Umbilical cord (tissue), 2 donors: Measurements from ENCODE around the gene MYO9B. TPM values are rescaled to one million over a fixed set of nuclear protein-coding genes. Genes with fewer than 3 reads are reported as not detected.
"Not testable (repeated sequence)": the region's sequence is repeated elsewhere in the genome, so short reads cannot be mapped to it uniquely, and the experiment has no call there.

Experiments used
- DNase-seq: peaks from one replicate; pipeline ENCODE4 v3.0.0-alpha.2; 2015; ENCODE audit warnings: low spot score
- total RNA-seq: library from RNA; depleted of rRNA; stranded (reverse); fragments of >200 nt; gene quantifications from one replicate; pipeline ENCODE4 v1.2.3, GENCODE V29; 2014; ENCODE audit warnings: low replicate concordance; ENCODE audit not compliant: insufficient read depth

MYO9B gene
- total RNA-seq, 1 donor from 2014 or later: 80.7 TPM

DNA sequence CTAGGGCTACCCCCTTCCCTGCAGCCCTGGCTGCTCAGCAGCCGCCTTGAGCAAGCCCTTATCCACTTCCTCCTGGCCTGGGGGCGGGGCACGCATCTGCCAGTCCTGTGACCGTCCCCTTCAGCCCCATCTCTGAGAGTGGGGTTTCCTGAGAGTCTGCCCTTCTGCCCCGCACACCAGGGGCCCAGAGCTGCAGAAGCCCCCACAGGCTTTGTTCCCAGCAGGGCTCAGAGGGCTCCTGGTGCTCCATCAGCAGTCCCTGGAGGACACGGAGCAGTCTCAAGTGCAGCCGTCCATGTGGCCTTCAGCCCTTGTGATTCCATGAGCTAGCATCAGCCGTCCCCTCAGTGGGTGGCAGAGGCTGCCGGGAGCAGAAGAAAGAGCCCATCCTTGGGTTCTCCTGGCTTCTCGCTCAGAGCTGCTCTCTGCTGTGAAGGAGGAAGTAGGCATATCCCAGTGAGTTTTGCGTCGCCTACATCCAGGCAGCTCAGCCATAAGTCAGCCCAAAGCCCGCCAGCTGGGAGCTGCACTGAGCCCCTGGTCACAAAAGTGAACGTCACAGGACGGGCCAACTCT is 16.3 kb downstream of the MYO9B start:
- DNase-seq: no peak

DNA sequence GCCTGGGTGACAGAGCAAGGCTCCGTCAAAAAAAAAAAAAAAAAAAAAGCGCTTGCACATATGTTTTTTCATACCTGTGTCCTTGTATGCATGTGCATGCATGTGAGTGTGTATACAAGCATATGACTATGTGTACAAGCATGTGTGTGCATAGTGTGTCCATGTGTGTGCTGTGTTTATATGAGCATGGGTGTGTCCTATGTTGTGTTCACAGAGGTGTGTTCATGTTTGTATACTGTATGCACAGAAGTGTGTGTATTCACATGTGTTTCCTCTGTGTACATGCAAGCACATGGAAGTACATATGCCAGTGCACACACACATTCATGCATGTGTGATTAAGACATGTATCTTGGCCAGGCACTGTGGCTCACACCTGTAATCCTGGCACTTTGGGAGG is 17.1 kb downstream of the MYO9B start:
- DNase-seq: no peak

GRCh38 chr19:17094694-17095093 is 19.1 kb downstream of the MYO9B start:
- DNase-seq: not testable (repeated sequence)

DNA sequence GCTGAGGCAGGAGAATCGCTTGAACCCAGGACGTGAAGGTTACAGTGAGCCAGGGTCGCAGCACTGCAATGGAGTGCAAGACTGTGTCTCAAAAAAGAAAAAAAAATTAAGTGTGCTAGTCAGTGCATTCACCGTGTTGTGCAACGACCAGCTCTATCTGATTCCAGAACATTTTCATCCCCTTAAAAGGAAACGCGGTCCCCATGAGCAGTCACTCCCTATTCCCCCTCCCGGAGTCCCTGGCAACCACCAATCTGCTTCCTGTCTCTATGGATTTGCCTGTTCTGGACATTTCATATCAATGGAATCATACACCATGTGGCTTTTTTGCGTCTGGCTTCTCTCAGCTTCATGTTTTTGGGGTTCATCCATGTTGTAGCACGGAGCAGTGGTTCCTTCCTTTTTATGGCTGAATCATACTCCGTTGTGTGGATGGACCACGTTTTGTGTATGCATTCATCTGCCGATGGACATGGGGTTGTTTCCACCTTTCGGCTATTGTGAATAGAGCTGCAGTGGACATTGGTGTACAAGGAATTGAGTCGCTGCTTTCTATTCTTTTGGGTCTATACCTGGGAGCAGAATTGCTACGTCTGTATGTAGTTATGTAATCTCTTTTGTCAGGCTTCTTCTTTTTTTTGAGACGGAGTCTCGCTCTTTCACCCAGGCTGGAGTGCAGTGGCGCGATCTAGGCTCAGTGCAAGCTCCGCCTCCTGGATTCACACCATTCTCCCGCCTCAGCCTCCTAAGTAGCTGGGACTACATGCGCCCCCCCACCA is 19.8 kb downstream of the MYO9B start:
- peak; percentile 82 for DNase-seq

DNA sequence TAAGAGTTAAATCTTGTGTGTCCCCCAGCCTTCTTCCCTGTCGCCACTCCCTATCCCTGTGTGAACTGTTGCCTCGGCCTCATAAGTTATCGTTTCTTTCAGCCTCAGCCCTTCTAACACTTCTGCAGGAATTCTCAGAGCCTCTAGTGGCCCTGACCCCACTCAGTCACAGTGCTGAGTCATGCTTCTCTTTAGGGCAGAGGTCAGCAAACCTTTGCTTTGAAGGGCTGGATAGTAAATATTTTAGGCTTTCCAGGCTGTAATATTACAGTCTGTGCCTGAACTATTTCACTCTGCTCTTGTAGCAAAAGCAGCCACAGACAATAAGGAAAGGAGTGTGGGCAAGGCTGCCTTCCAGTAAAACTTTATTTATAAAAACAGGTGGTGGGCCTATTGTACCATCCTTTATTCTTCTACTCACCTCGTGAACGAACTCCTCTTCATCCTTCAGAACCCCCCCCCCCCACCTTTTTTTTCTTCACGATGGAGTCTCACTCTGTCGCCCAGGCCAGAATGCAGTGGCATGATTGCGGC is 22.1 kb downstream of the MYO9B start:
- DNase-seq: peak; percentile 84

DNA sequence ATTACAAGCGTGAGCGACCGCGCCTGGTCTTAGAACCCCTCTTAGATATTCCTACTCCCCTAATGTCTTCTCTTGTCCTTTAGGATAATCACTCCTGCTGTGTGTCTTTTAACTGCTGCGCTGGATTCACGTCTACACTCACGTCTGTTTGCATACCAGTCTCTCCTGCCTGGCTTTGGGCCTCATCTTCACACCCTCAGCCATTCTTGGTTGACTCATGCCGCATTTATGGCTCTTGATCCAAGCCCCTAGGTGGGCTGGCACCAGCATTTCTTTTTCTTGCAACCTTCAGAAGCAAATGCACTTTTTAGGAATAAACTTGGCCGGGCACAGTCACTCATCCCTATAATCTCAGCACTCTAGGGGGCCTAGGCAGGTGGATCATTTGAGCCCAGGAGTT is 22.7 kb downstream of the MYO9B start:
- DNase-seq: no peak

GRCh38 chr19:17101686-17102628 is 26.4 kb downstream of the MYO9B start:
- DNase-seq: no peak

DNA sequence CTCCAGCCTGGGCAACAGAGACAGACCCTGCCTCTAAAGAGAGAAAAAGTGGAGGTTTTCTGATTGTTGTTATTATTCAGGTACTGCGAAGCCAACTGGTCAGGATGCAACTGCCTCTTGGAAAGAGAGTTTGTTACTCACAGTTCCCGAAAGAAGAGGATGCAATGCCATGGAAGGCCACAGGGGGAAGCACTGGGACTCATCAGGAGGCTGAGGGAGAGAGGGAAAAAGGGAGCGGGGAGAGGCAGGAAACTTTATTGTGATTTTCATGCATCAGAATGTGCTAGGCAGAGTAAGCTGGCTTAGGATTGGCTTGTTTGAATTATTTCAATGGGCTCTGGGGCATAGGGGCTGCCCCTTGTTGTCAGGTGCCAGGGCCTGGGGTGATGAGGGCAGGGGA is 27.6 kb downstream of the MYO9B start:
- DNase-seq: no peak

GRCh38 chr19:17104679-17105078 is 29.1 kb downstream of the MYO9B start:
- DNase-seq: no peak

DNA sequence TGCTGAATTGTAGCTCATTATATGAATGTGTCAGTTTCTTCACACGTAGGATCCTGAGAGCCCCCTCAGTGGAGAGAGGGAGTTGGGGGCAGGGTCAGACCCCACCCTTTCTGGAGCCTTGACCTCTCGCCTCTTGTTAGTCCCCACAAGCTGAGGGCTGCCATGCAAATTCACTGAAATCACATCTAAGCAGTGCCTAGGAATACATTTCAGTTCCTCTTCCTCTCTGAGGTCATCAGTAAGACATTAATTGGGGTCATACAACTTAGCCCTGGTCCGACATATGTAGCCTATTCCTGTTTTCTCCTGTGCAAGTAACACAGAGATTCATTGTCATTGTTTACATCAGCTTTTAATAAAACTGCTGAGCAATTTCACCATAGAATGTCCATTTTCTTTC is 30.0 kb downstream of the MYO9B start:
- no peak for DNase-seq

DNA sequence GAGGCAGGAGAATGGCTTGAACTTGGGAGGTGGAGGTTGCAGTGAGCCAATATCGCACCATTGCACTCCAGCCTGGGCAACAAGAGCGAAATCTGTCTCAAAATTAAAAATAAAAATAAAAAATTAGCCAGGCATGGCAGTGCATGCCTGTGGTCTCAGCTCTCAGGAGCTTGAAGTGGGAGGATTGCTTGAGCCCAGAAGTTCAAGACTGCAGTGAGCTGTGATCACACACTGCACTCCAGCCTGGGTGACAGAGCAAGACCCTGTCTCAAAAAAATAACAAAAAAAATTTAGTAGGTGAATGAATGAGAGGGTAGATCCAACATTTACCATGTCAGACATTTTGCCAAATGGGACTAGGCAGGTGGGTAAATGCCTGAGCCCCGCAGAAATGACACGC is 31.4 kb downstream of the MYO9B start:
- not testable (repeated sequence) for DNase-seq

DNA sequence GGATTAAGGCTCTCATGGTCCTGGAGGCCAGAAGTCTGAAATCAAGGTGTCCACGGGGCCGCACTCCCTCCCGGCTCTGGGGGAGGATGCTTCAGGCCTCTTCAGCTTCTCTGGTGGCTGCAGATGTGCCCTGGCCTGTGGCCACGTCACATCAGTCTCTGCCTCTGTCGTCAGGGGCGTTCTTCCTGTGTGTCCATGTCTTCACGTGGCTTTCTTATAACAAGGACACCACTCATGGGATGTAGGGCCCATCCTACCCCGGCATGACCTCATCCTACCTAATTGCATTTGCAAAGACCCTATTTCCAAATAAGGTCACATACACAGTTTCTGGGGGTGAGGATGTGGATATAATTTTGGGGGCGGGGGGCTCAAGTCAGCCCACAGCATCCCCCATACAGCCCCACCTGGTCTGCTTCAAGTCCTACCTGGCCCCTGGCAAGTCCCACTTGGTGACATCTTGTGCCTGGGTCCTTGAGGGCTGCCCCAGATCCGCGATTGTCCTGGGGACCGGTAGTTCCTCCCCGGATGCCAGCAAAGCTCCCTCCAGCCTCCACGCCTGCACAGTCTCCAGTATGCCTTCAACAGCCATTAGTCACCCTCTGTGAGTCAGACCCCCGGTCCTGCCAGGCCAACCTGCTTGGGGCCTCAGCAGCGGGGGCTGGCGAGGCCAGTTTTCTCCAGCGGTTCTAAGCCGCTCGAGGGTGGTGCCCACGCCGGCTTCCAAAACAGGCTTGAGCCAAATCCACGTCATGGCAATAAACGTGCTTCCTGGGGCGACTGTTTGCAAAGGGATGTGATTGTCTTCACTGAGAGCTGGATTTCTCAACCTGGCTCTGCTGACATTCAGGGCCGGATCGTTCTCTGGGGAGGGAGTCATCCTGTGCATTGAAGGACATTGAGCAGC is 32.2 kb downstream of the MYO9B start:
- peak; percentile 96 for DNase-seq

DNA sequence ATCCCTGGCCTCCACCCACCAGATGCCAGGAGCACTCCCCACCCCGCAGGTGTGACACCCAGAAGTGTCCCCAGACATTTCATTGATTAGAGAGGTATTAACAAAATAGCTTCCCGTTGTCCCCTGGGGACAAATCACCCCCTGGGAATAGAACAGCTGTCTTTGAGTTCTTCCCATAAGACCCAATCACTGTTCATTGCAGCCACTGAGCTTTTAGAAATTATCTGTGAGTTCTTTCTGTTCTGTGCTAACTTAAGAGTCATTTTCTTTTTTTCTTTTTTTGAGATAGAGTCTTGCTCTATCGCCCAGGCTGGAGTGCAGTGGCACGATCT is 32.8 kb downstream of the MYO9B start:
- DNase-seq: no peak

DNA sequence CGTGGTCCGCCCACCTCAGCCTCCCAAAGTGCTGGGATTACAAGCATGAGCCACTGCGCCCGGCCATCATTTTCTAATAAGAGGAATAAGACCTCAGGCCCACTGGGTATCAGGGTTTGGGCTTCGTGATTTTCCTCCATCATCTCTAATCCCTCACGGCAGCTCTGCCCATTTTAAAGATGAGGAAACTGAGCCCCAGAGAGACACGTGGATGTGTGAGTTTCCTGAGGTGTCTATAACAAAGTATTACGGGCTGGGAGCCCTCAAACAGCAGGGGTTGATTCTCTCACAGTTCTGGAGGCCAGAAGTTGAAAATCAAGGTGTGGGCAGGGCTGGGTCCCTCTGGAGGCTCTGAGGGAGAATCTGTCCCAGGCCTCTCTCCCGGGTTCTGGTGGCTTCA is 33.7 kb downstream of the MYO9B start:
- no peak for DNase-seq

- peak; percentile 42 for DNase-seq
Observed at GRCh38 chr19:17109962-17110598, 34.5 kb downstream of the MYO9B start.

DNA sequence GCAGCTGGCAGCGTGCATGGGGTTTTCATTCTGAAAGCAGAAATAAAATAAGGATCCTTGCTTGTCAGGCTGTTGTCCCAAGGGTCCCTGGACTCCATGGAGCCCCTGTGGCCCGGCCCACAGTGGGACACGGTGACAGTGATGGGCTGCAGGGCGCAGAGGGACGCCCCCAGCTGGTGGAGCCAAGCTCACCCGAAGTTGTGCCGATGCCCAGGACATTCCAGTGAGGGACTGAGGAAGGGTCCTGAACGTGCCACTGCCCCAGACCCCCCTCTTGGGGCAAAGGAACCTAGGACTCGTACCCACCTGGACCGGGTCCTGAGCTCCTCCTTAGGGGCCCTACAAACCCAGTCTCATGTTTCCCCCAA is 35.0 kb downstream of the MYO9B start:
- DNase-seq: no peak

- no peak for DNase-seq
Observed at GRCh38 chr19:17111766-17112165, 36.2 kb downstream of the MYO9B start.

DNA sequence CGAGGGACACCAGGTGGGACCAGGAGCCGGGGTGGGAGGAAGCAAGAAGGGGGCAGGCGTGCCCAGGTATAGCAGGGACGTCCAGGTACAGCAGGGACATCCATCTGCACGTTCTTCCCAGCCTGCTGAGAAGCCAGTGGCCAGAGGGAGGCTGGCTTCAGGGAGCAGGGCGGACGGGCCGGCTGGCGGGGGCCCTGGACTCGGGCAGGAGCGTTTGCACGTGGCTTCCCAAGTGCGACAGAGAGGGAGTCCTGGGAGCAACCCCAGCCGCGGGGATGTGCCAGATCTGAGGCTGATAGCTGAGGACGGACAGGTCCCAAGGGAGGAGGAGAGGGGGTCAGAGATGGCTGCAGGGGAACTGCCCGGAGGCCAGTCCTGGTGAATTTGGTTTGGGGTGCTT is 36.7 kb downstream of the MYO9B start:
- no peak for DNase-seq

DNA sequence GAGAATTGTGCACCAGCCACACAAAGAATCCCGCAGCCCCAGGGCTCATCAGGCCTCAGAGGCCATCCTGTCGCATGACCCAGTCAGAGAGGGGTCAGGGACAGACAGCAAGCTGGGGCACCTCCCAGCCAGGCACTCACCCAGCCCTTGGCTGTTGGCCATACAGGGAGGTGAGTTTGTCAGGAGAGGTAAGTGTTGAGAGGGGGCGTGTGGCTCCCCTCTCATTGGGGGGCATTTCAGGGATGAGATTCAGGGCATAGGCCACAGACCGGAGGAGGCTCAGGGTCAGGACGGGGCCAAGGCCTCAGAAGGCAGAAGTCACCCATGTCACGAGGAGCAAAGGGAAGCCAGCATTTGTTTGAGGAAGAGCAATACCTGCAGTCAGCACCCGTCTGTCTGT is 37.1 kb downstream of the MYO9B start:
- no peak for DNase-seq

DNA sequence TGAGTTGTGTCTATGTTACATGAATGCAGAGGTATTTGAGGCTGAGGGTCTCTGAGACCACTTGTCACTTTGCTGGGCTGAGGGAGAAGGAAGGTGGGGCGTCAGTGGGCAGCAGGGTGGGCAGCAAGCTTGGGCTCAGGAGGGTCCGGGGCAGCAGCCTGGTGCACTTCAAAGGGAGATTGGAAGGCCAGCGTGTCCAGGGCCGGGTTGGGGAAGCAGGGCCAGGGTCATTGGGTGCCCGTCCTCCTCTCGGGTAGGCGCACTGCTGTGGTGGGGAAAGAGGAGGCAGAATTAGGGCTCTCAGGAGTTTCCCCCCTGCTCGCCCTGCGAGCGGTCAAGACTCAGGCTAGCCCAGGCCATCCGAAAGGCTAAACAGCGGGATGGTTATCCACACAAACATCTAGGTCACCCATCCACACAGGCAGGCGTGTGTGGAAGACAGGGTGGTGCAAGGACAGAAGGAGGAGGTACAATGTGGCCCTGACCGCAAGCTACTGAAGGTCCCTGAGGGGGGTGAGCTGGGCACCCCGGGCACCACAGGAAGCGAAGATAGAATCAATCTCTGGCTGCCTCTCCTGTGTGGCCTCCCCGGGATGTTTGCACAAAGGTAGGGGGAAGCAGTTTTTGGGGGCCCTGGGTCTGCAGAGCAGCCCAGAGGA is 37.7 kb downstream of the MYO9B start:
- DNase-seq: no peak
